Epithelial cell of esophagus (primary cell): Measurements from ENCODE around the gene PRR23E.

Experiments
- DNase-seq: peaks from one replicate; pipeline ENCODE4 v3.0.0; 2010; ENCODE audit warnings: low read depth
- H3K4me3 ChIP-seq: 2 replicates; pipeline ENCODE4 v1.5.1; 2011; ENCODE audit warnings: mild to moderate bottlenecking, low read length, control low read depth
- TF ChIP-seq, protein P1 (sequence below): IDR thresholded peaks from 2 replicates; pipeline ENCODE4 v1.5.1; 2011; ENCODE audit warnings: low read depth, mild to moderate bottlenecking, low read length, control low read depth, inconsistent platforms; ENCODE audit not compliant: insufficient read depth; ENCODE audit errors: missing control alignments

Gene PRR23E

DNA sequence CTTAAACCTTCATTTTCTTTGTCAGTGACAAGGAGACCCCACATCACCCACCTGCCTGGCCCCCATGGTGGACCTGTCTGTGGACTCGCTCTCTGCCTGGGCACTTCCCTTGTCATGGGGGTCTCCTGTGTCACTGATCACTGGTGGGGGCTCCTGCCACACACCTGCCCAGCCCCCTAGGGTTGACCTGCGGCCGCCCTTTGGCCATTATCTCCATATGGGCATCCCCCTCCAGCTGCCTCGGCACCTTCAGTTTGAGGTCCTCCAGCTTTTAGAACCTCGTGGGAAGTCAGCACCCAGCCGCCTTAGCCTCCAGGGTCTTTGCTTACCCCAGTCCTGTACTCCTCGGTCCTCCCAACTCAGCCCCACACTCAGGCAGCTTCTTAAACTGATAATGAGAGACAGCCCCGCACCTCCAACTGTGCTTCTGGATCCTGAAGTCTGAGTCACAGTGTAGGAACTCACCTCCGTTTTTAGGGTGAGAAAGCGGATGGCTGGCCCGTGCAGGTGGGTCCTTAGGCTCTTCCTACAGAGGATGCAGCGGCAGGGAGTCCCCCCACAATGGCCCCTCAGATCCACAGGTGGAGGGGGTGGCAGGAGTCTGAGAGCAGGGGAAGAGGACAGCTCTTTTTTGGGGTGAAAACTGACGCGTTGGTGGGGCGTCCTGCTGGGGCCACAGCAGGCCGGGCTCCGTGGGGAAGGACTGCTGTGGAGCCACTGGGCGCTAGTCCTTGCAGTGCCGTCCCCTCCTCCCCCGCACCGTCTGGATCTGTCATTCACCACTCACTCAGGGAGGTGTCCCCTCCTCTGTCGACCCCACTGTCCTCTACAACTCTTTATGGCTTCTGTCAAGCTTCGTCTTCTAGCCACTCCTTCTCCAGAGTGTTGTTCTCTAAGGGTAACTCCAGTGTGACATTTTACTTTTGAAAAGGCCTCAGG, 8.7 kb upstream of the PRR23E start:
- H3K4me3 ChIP-seq: no peak overlapping the region
- TF ChIP-seq, protein P1, sequence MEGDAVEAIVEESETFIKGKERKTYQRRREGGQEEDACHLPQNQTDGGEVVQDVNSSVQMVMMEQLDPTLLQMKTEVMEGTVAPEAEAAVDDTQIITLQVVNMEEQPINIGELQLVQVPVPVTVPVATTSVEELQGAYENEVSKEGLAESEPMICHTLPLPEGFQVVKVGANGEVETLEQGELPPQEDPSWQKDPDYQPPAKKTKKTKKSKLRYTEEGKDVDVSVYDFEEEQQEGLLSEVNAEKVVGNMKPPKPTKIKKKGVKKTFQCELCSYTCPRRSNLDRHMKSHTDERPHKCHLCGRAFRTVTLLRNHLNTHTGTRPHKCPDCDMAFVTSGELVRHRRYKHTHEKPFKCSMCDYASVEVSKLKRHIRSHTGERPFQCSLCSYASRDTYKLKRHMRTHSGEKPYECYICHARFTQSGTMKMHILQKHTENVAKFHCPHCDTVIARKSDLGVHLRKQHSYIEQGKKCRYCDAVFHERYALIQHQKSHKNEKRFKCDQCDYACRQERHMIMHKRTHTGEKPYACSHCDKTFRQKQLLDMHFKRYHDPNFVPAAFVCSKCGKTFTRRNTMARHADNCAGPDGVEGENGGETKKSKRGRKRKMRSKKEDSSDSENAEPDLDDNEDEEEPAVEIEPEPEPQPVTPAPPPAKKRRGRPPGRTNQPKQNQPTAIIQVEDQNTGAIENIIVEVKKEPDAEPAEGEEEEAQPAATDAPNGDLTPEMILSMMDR: no peak
- DNase-seq: no peak

DNA sequence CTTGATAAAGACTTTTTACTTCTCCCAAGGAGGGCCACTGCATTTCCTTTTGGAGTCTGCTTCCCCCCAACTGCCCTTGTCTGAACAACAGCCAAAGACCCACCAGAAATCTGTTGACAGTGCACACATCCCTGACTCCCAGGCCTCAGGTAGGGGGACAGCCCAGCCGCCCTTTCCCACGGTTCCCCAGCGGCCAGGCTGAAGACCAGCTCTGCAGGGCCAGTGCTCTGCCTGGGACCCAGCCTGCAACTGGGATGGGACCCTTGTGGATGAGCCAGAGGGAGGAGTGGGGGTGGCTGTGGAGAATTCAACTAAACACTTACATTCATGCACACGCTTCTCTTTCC, 8.1 kb upstream of the PRR23E start:
- H3K4me3 ChIP-seq: no peak overlapping the region
- no peak for DNase-seq
- TF ChIP-seq, protein P1: no peak

DNA sequence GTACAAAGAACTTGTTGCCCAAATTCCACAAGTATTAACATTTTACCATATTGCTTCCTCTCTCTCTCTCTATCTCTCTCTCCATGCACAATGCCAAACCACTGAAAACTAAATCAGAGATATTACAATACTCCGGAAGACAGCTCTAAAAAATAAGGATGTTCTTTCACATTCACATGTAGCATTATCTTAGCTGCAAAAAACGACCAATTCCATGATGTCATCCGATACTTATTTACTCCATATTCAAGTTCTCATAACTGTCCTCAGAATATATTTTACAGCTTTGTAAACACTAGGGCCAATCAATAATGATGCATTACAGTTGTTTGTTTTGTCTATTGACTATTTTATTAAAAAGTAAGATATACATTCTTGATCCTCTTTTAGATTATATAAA, 7.7 kb upstream of the PRR23E start:
- H3K4me3 ChIP-seq: no peak overlapping the region
- DNase-seq: no peak
- TF ChIP-seq, protein P1: no peak

DNA sequence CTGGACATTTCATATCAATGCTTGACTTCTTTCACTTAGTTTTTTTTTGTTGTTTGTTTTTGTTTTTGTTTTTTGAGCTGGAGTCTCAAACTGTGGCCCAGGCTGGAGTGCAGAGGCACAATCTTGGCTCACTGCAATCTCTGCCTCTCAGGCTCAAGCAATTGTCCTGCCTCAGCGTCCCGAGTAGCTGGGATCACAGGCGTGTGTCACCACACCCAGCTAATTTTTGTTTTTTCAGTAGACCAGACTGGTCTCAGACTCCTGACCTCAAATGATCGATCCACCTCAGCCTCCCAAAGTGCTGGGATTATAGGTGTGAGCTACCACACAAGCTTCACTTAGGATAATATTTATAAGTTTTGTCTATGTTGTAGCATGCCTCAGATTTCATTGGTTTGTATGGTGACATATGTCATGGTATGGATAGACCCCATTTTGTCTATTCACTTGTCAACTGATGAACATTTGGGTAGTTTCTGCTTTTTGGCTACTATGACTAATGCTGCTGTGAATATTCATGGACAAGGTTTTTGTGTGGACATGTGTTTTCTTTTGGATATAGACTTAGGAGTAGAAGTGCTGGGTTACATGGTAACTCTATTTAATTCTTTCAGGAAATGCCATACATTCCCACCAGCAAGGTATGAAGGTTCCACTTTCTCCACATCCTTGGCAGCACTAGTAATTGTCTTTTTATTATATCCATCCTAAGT, 6.8 kb upstream of the PRR23E start:
- TF ChIP-seq, protein P1: no peak
- H3K4me3 ChIP-seq: no peak overlapping the region
- DNase-seq: no peak

DNA sequence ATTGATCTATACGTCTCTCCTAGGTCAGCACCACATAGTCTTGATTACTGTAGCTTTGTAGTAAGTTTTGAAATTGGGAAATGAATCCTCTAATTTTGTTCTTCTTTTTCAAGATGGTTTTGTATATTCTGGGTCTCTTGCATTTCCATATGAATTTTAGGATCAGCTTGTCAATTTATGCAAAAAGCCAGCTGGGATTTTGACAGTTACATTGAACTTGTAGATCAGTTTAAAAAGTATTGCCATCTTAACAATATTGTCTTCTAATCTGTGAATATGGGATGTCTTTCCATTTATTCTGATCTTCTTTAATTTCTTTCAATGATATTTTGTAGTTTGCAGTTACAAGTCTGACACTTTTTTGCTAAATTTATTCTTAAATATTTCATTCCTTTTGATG, 5.6 kb upstream of the PRR23E start:
- TF ChIP-seq, protein P1: no peak
- H3K4me3 ChIP-seq: no peak overlapping the region
- DNase-seq: no peak

DNA sequence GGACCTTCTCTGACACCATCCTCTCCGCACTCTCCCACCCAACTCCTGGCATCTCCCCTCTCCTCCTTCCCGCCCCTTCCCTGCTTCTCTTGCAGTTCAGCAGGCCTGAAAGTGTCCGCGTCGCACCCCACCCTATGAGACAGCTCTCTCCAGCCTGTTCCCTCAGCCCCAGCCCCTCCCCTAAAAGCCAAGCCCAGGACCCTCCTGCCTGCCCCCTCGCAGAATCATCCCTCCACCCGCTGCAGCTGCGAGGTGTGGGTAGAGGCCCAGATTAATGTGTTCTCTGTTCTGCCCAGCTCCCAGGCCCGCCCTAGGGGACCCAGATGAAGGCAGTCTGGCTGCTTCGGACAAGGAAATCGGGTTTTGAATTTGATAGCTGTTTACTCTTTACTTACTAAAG, 410 bp downstream of the PRR23E start:
- H3K4me3 ChIP-seq: no peak overlapping the region
- no peak for DNase-seq
- TF ChIP-seq, protein P1: no peak
